GM21423 (cell line): ENCODE data around the gene PTPRM.

Experiments used
- ATAC-seq: cut with Tn5 transposase; IDR thresholded peaks from one replicate; pipeline ENCODE4 v1.9.1; 2021; ENCODE audit warnings: mild to moderate bottlenecking, moderate library complexity; ENCODE audit not compliant: unreplicated experiment

PTPRM gene

DNA sequence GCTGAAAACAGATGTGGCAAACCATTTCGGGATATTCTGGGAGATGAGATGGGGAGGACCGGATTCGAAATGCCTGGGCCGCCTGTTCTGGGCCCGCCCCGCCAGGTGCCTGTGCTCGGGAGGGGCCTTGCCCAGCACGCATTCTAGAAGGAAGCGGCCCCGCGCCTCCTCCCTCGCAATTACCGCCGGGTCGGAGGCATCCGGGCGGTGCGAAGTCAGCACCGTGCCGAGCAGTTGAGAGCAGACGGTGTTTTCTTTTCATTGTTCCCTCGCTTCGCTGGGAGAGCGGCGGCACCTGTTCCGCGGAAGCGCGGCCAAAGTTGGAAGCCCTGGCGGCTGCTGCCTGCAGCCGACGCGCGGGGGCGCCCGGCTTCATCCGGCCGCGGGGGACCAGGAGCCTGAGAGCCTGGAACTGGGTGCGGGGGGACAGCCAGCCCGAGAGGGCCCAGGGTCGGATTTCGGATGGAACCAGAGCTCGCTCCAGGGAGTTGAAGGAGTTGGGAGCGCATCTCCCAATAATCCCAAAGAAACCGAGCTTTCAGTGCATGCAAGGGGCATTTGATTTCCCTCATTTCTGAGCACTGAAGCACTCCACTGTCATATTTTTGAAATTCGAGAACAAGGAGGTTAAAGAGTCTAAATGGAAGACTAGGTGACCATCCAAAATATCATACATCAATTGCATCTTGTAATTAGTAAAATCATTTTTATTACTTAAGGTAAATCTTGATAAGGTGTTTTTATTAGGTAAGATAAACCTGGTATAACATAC lies 800.3 kb downstream of the PTPRM start:
- peak; percentile 64 for ATAC-seq

DNA sequence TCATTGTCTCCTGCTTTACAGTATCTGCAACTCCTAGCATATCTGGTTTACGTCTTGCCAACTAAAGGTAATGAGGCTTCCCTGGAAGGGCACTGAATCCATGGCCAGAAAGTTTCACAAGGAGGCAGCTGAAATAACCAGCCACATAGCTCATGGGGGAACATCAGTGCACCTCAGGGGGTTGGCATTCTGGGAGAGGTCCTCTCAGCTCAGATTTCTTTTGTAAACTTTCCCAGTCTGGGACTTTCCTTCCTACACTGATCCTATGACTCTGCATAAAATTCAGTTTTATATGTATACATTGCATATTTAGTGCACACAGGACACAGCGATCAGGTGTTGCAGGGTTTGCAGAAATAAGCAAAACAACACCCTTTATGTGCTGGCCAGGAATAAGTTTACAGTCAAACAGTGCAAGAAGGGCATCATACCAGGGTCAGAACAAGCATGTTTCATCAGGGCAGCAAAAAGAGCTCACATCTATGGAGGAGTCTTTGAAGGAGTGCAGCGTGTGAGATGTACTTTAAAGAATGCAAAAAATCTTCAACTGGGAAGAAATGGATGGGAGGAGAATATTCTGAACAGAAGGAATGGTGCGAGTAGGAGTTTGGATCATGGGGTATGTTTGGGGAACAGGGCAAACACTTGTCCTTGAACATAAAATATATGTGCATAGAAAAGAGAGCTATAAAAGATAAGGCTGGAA lies 801.5 kb downstream of the PTPRM start:
- no peak for ATAC-seq

DNA sequence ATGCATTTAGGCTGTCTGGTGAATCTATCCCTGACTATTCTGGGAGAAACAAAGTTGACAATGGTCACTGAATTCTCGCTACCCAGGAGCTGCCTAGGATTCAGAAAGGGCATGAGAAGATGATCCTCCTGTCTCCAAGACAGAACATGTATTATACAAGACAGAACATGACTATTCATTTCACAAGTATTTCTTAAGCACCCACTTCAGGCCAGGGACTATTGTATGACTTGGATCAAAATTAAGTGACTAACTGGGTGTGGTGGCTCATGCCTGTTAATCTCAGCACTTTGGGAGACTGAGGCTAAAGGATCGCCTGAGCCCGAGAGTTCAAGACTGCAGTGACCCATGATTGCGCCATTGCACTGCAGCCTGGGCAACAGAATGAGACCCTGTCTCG lies 806.4 kb downstream of the PTPRM start:
- no peak for ATAC-seq

DNA sequence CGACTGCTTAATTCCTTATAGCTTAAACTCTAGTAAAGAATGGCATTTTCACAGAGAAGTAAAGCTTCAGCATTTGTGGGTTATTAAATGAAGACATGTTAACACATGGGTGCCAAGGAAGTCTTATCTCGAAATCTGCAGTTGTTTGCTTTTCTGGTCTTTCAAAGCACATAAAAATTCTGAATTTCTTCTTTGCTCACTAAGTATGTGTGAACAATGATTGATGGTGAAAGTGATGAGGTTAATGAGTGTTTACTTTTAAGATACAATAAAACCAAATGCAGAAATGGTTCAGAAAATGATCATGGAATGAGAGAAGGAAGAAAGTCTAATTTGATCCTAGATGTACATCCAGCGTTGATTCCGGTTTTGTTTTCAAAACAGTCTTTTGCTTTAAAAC lies 807.6 kb downstream of the PTPRM start:
- no peak for ATAC-seq

DNA sequence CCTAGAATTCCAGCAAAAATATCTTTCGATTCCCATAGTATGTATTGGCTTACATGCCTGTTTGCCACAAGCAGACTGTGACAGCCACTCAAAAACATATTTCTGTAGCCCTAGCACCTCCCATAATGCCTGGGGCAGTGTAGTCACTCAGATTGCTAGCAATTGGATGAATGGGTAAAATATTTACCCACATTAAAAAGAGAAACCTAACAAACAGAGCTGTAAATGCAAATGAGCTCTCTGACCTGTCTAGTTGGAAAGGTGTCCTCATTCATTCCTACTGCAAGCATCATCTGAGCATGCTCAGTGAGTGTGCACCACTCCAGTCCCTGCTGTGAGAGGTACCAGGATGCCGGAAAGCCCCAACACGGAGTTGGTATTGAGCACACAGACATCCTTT lies 808.1 kb downstream of the PTPRM start:
- ATAC-seq = no peak

DNA sequence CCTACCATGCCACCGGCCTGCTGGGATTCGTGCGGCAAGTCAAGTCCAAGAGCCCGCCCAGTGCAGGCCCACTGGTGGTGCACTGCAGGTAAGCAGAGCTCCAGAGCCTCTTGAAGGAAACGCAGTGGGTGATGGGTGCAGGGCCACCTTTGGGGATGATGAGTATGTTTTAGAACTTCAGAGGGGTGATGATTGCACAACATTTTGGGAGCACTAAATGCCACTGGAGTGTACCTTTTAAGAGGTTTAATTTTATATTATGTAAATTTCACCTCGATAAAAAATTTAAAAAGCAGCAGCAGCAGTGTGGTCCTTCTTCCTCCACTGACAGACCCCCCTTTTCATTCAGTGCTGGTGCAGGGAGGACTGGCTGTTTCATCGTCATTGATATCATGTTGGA lies 809.0 kb downstream of the PTPRM start:
- ATAC-seq = no peak

DNA sequence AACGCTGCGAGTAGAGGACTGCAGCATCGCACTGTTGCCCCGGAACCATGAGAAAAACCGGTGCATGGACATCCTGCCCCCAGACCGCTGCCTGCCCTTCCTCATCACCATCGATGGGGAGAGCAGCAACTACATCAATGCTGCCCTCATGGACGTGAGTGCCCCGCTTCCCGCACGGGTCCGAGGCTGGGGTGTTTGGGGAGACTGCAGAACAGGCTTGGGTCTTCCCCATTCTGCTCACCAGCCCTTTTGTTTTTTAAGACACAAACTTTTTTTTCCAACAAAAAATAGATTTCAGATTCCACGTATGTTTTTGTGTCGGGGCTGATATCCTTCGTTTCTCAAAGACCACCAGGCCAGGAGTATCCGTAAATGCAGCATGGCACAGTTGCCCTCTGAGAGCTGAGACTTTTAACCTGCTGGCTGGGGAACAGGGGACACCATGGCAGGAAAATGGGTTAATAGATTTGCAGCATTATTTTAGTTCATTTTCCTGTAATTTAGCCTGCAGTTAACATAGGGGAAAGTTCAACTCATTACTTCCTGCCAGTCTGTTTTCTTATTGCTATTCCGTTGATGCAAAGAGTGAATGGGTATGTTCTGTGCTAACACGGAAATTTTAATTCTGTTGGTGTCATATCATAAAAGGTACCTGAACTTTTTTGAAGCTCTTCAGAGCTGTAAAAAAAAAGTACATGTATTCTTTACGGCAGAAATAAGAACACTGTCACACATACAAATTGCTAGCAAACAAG lies 812.2 kb downstream of the PTPRM start:
- no peak for ATAC-seq

DNA sequence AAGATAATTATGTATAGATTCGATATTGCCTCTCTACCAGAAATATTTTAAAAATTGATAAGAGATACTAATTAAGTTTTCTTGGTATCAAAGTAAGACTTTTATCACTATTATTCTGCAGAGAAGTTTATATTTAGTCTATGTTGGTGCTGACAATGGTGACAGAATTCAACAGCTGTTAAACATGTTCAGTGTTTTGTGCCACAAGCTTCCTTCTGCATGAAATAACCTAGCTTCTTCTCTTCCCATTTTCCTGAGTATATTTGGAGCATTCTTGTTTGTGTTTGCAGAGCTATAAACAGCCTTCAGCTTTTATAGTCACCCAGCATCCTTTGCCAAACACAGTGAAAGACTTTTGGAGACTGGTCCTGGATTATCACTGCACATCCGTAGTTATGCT lies 812.9 kb downstream of the PTPRM start:
- ATAC-seq = no peak

DNA sequence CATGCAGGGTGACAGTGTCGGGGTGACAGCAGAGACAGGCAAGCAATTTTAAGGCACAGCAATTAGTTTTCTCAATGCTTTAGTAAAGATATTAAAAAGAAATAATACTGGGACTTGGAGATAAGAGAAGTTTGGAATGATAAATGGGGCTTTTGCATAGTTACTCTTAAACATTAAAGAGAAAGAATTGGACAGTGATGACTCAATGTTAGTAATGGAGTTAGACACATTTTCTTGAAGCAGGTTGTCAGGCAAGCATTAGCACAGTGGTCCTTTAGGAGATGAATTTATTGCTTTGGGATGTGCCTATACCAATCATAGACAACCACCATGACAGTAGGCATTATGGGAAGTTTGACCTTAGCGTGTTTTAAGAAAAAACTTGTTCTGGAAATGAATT lies 813.8 kb downstream of the PTPRM start:
- no peak for ATAC-seq

DNA sequence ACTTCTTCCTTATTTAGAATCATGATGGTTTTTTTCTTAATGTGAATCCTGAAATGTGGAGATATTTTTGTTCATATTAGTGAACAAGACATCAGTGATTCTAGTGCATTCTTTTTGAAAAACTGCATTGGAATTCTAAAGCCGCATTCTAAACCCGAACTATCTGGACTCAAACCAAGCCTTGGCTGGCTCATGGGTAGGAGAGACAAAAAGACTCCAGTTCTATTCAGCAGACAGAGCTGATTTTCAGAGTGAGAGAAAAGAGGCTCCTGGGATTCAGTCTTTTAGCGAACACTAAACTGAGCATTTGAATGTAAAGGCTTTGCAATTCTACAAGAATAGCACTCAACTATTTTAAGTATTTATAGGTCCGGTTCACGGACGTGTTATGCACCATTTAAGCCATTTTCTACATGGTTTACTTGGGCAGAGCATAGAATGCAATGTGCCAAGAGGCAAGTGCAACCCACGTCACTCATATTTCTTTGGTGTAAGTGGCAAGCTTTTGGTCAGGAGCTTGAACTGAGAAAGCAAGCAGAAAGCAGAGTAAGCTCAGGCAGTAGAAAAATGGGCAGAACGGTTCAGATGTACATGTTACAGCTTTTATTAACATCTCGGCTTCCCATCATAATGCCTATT lies 814.8 kb downstream of the PTPRM start:
- ATAC-seq = no peak

DNA sequence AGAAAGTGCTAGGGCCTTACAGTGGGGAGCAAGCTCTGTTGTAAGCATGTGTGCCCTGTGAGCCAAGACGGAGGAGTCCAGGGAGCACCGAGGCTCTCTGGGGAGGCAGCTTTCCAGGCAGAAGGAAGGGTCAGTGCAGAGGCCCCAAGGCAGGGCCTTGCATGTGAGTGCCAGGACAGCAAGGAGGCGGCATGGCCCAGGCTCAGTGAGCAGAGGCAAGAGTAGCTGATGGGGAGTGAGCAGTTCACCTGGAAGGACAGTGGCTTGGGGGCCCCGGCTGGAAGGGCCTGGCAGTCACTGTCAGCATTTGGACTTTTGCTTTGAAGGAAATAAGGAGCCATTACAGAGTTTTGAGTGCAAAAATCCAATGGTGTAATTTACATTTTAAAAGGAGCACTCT lies 818.3 kb downstream of the PTPRM start:
- no peak for ATAC-seq

DNA sequence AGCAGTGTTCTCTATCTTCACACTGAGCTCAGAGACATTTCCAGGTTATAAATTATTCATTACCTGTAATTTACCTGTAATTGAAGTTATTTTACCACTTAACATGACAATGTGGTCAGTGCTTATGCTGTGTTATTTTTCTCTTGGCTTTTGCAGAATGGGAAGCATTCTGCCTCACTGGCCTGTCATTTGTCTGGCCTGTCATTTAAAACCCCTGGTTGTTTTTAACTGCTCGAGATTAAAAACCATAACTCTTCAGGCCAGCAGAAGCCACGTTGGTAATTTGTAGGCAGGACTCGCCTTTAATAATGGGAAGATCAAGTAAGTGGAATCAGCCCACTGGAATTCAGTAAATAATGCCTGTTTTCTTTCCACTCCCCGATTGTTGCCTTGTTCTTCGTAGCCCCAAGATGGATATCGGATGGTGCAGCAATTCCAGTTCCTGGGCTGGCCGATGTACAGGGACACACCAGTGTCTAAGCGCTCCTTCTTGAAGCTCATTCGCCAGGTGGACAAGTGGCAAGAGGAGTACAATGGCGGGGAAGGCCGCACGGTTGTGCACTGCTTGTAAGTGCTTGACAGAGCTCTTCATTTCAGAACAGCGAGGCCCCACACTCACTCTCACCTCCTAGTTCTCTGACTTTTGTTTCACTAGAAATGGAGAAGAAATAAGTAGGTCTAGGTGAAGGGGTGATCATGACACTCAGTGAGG lies 819.7 kb downstream of the PTPRM start:
- ATAC-seq = no peak

DNA sequence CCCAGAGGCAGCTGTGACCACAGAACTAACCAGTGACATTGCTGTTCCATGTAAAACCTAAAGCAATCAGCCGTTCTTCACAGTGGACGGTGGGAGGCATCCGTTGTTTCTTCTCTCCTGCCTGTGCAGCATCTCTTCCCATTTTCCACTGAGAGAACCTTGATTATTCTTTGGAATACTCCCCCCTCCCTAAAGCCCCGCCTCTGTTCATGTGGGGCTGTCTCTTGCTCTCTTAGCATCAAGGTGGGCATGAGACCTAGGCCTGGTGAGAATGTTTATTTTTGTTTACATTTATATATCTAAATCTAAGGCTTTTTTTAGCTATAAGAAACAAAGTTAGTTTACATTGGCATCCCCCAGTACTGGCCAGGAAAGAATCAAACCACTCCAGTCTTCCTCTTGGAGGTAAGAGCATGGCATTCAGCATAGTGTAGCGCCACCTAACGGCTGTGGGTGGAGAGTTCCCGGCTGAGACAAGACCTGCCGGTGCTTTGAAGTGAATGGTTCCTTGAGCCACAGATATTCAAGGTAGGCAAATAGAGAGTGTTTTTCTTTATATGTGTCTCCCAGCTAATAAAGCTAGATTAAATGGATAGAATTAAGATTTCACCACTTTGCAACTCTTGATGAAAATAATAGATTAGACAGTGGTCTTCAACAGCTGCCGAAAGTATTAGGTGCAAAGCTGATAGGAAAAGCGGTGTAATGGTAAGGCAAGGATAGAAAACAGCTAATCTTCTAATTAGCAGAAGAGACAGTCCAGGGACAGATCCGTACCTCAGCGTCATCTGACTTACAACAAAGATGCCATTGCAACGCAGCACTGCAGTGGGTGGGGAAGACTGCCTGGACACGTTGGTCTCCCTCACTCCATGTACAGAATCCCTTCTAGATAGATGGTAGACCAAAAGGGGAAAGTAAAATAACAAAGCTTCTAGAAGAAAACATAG lies 822.5 kb downstream of the PTPRM start:
- no peak for ATAC-seq

DNA sequence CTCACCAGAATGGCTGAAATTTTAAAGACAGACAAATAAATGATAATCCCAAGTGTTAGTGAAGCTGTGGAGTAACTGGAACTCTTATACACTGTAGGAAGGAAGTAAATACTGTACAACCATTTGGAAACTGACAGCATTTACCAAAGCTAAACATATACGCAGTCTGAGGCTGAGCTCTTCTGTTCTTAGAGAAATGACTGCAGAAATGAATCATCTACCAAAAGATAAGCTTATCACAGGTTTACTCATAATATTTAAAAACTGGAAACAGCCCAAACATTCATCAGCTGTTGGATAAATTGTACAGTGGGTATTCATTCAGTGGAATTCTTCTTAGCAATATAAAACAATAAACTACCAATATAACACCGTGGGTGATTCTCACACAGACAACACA lies 824.0 kb downstream of the PTPRM start:
- ATAC-seq = no peak

DNA sequence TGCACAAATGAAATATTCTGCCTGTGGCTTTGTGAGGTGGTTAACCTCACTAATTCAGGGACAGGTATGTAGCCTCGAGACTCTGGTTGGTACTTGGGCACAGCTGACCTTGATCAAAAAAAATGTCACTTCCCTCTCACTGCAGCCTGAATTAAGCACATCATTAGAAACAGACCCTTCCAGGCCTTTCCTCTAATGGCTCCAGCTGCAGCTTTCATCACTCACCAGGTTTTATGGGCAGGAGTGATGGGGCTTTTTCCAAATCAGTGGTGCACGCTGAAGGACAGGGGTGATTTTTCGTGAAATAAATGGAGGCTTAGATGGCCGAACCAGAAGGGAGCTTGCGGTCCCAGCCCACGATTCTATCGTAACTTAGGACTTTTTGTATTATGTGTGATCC lies 829.1 kb downstream of the PTPRM start:
- no peak for ATAC-seq

DNA sequence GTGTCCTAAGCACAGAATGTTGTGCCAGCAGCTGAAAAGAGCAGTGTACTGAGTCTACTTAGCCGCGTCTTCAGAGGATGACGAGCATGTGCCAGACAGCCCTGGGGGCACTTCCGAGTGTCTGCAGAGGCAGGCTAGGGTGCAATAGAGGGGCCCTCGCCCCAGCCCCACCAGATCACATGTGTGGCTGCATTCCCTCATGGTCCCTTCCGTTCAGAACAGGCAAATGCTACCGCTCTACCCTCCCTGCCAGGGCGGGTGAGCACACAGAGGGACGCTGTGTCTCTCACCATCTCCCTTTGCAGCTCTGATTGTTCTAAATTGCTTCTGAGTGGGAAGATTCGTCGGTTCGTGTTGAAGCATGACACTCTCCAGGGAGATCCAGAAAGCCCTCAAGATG lies 829.9 kb downstream of the PTPRM start:
- no peak for ATAC-seq

DNA sequence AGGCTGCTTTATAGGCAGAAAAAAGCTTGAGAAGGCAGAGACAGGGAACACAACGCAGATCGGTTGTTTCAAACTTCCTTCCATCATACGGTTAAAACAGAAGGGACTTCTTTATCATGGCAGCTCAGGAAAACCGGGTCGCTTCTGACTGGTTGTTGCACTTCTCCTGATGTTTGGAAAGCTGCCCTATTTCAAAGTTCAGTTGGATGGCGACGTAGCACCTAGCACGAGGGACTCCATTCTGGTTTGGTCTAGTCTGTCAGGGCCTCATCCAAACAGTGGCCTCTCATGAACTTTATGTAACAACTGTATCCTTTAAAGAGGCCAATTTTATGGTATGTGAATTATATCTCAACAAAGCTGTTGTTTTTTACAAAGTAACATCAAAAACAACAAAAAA lies 832.0 kb downstream of the PTPRM start:
- ATAC-seq = no peak

DNA sequence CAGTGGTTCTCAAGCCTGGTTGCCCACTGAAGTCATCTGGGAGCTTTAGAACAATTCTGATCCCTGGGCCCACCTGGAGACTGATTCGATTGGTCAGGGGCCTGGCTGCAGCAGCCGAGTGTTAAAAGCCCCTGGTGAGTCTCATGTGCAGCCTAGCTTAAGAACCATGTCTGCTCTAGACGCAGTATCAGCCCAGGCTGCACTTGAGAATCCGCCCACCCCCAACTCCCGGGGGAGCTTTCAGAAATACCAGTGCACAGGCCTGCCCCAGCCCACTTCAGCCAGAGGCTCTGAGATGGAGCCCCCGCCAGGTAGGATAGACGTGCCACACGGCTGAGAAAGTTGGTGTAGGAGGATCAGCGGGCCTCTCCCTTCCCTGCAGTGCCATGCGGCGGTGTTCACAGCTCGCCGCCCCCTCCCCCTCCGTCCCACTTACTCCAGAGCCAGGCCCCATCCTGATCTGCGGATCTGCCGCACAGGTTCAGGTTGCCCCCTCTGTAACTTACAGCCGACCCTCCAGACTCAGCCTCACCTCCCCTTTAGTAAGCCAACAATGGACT lies 833.2 kb downstream of the PTPRM start:
- ATAC-seq = no peak

DNA sequence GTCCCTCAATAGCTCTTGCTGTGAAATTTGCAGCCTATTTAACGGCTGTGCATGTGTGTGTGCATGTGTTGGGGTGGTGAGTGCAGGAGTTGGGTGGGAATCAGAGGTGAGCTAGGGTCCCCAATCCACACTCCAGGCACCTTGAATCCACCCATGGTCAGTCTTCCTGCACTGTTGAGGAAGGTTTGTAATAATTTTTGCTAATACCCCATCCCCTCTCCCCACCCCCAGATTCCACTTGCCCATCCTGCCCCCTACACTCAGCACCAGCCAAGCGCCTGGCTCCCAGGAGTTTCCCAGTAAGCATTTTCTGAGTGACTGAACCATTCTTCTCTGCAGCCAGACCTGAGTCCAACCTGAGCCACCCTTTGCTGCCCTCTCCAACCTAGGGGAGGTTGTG lies 833.7 kb downstream of the PTPRM start:
- ATAC-seq = no peak
